ENCODE results near the gene MTHFD1. TPM values are rescaled to one million over a fixed set of nuclear protein-coding genes. Genes with fewer than 3 reads are reported as not detected.

The MTHFD1 gene
- total RNA-seq, 2 donors from 2014 or later: 142 to 282 TPM

DNA sequence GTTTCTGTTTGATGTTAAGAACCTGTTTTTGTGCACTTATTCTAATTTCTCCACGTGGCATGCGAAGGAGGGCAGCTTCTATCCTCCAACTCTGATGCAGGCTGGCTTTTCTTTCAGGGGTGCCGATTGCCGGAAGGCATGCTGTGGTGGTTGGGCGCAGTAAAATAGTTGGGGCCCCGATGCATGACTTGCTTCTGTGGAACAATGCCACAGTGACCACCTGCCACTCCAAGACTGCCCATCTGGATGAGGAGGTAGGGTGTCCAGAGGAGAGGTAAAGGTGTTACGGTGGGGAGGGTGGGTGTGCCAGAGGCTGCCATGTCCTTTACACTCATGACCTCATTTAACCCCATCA is 29.6 kb downstream of the MTHFD1 start:
- peak overlapping the region; percentile 46 for H3K27ac Mint-ChIP-seq
- H3K4me3 Mint-ChIP-seq: no peak overlapping the region
- H3K27me3 Mint-ChIP-seq: no peaks in the 10 kb centered on the region
- H3K4me1 Mint-ChIP-seq: peaks cover 4% of the 10 kb centered on the region
- H3K36me3 Mint-ChIP-seq (ENCODE audit: low read depth): peaks cover 100% of the 10 kb centered on the region
- ATAC-seq (replicated peaks): no peak
- no peaks in the 10 kb centered on the region for H3K9me3 Mint-ChIP-seq

DNA sequence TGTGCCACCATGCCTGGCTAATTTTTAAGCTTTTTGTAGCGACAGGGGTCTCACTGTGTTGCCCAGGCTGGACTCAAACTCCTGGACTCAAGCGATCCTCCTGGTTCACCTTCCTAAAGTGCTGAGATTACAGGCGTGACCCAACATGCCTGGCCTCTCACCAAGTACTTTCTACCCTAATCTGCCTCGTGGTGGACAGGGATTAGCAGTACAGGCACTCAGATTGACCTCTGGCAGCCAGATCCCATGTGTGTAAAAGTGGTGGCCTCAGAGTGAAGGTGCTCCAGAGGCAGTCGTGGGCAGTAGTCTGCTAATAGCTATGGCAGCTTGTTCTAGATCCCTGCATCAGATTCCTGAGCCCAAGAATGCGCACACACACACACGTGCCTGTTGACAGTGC is 30.9 kb downstream of the MTHFD1 start:
- Mint-ChIP-seq H3K4me3 (no peak overlapping the region), H3K27ac (no peak overlapping the region), H3K27me3 (no peaks in the 10 kb centered on the region), H3K4me1 (peaks cover 6% of the 10 kb centered on the region), H3K9me3 (no peaks in the 10 kb centered on the region), H3K36me3 (ENCODE audit: low read depth) (peaks cover 98% of the 10 kb centered on the region)
- no peak for ATAC-seq (replicated peaks)

DNA sequence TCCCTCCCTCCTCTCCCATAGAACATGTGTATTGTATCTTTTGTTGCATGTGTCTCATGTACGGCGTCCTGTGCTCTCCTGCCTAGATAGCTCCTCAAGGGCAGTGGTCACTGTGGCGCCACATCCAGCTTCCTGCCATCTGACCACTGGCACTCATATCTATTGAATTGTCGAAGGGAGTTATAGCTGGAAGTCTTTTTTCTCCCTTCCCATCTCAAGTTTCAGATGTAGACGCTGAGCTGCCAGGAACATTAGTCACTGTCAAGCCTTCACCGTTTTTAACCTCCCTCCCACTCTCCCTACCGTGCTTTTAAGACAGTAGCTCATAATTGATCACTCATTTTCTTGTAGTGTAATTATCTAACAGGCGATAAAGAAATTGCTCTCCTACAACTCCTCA is 33.0 kb downstream of the MTHFD1 start:
- Mint-ChIP-seq H3K9me3 (no peaks in the 10 kb centered on the region), H3K4me1 (peaks cover 10% of the 10 kb centered on the region), H3K36me3 (ENCODE audit: low read depth) (peaks cover 98% of the 10 kb centered on the region), H3K4me3 (no peak overlapping the region), H3K27ac (no peak overlapping the region), H3K27me3 (no peaks in the 10 kb centered on the region)
- ATAC-seq (replicated peaks): peak; percentile 11

DNA sequence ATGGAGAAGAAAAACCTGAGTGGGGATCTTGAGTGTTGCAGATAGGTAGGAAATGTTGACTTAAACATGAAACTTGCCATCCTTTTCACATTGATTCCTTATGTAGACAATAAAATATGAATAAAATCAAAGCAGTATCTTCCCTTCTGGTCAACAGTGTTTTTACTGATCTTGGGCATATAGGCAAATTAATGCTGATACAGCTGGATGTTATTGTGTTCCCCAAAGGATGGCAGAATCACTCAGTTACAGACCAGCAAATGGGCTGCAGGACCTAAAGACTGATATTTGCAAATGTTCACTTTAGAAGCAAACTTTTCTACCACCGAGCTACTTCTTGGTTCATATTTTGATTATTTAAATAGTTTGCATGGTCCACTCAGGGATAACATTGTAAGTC is 33.9 kb downstream of the MTHFD1 start:
- peaks cover 98% of the 10 kb centered on the region for H3K36me3 Mint-ChIP-seq (ENCODE audit: low read depth)
- peak overlapping the region; percentile 42 for H3K4me3 Mint-ChIP-seq
- ATAC-seq (replicated peaks): no peak
- peaks cover 10% of the 10 kb centered on the region for H3K4me1 Mint-ChIP-seq
- no peaks in the 10 kb centered on the region for H3K9me3 Mint-ChIP-seq
- H3K27me3 Mint-ChIP-seq: no peaks in the 10 kb centered on the region
- peak overlapping the region; percentile 82 for H3K27ac Mint-ChIP-seq

DNA sequence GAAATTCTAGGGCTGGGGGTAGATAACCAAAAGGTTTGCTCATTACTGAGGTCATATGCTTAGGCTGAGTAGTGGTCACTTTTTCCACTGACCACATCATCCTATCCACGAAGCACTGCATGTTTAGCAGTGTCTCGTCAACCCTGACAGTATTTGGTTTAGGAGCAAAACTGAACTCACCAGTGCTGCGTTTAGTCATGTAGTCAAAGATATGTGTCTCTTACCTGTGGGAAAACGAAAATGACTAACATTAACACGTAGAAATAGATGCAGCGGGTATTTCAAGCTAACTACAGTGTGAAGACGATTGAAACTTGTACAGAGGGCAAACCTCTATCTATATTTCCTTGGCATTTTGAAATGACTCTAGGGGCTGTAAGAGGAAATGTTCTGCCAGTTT is 34.6 kb downstream of the MTHFD1 start:
- Mint-ChIP-seq H3K36me3 (ENCODE audit: low read depth) (peaks cover 98% of the 10 kb centered on the region), H3K4me3 (peak overlapping the region; percentile 42), H3K27me3 (no peaks in the 10 kb centered on the region), H3K4me1 (peaks cover 10% of the 10 kb centered on the region), H3K27ac (peak overlapping the region; percentile 82), H3K9me3 (no peaks in the 10 kb centered on the region)
- peak; percentile 88 for ATAC-seq (replicated peaks)

DNA sequence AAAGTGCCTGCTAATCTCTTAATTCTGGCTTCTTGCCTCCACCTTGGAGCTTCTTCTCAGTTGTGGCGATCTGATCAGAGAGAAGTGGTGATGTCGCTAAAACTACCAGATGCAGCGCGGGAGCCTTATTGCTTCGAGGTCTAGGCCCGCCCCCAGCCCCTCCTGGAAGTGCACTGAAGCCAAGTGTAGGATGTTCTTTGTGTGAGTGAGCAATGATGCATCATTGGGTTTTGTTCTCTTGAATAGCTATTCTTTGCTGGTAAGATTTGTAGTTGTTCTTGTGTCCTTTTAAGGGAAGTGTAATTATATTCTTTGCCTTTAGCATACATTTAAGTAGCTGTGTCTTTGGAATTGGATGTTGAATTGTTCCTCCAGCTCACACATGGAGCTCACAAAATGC is 35.8 kb downstream of the MTHFD1 start:
- peak overlapping the region; percentile 61 for H3K4me3 Mint-ChIP-seq
- peak overlapping the region; percentile 87 for H3K27ac Mint-ChIP-seq
- no peaks in the 10 kb centered on the region for H3K9me3 Mint-ChIP-seq
- peaks cover 10% of the 10 kb centered on the region for H3K4me1 Mint-ChIP-seq
- no peaks in the 10 kb centered on the region for H3K27me3 Mint-ChIP-seq
- peaks cover 98% of the 10 kb centered on the region for H3K36me3 Mint-ChIP-seq (ENCODE audit: low read depth)
- ATAC-seq (replicated peaks): peak; percentile 23

DNA sequence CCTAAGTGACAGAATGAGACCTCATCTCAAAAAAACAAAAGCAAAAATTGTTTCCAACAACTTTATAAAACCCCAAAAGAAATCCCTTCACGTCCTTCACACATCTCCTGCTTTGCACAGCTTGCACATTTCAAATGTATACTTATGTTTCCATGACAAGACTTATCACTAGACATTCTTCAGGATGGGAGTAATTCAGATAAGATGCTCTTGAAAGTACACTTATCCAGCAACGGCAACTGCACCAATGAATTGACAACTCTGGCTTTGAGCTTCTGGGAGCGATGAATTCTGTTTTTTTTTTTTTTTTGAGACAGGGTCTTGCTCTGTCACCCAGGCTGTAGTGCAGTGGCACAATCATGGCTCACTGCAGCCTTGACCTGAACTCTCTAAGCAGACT is 46.4 kb downstream of the MTHFD1 start:
- no peak overlapping the region for H3K27ac Mint-ChIP-seq

DNA sequence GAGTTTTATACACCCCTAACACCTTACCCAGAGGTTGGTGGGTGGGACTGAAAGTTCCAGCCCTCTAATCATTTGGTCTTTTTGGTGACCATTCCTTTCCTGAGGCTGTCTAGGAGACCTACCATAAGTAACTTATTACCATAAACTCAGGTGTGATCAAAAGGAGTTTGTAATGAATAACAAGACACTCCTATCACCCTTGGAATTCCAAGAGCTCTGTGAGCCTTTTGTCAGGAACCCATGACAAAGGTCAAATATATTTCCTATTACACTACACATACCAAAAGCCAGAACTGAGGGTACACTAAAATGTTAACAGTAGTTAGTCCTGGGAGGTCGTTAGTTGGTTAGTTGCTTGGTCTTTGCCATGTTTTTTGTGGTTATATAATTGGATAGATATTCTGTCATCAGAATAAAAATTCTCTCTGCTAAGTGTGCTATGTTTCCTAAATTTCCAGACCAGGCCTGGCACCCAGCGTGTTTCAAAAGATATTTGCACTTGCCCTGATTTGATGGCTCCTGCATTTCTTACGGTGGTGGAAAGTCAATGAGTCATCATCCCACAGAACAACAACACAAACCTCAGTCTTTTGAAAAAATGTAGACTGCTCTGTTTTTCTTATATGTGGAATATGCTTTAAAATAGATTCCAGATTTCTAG is 50.2 kb downstream of the MTHFD1 start:
- no peaks in the 10 kb centered on the region for H3K27me3 Mint-ChIP-seq
- H3K27ac Mint-ChIP-seq: peak overlapping the region; percentile 76
- ATAC-seq (replicated peaks): peak; percentile 75
- no peaks in the 10 kb centered on the region for H3K9me3 Mint-ChIP-seq
- no peak overlapping the region for H3K4me3 Mint-ChIP-seq
- peaks cover 13% of the 10 kb centered on the region for H3K4me1 Mint-ChIP-seq
- H3K36me3 Mint-ChIP-seq (ENCODE audit: low read depth): peaks cover 100% of the 10 kb centered on the region

More for the DNA sequence above, 46.4 kb downstream of the MTHFD1 start:
- Mint-ChIP-seq H3K27me3 (no peaks in the 10 kb centered on the region), H3K9me3 (no peaks in the 10 kb centered on the region), H3K4me1 (peaks cover 13% of the 10 kb centered on the region), H3K36me3 (ENCODE audit: low read depth) (peaks cover 100% of the 10 kb centered on the region), H3K4me3 (no peak overlapping the region)
- ATAC-seq (replicated peaks): no peak

DNA sequence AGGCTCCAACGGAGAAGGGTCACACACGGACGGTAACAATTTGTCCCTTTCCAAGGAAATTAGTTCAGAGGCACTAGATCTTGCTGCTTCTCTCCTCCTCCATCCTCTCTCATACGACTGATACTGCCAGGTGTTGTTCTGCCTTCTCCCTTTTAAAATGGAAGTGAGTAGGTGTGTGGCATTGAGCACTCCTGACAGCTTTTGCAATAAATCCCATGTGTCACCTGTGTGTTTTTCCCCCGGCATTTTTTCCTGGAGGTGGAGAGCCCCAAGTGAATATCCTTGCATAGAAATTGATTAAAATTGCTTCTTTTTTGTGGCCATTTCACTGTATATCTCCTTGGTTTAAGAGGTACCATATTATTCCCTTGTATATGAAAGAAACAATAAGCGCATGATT is 51.0 kb downstream of the MTHFD1 start:
- Mint-ChIP-seq H3K4me1 (peaks cover 18% of the 10 kb centered on the region), H3K27me3 (no peaks in the 10 kb centered on the region), H3K36me3 (ENCODE audit: low read depth) (peaks cover 100% of the 10 kb centered on the region), H3K4me3 (no peak overlapping the region), H3K27ac (peak overlapping the region; percentile 76), H3K9me3 (no peaks in the 10 kb centered on the region)
- no peak for ATAC-seq (replicated peaks)

DNA sequence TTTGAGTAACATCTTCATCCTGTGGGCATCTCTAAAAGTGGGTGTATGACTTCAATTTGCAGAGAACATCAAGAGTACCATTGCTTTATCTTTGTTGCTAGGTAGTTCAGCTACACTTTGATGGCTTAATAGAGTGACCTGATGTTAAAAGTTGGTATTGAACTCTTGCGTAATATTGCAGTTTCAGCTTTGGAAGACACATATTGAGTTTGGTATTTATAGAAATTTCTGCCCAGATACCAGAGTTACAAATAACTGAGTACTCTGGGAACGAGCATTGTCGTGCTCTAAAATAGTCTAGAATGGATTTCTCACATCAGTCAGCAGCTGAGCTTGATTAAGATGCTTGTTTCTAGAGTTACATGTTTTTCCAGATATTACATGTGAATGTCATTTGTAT is 52.3 kb downstream of the MTHFD1 start:
- ATAC-seq (replicated peaks): no peak
- no peak overlapping the region for H3K27ac Mint-ChIP-seq
- H3K36me3 Mint-ChIP-seq (ENCODE audit: low read depth): peaks cover 100% of the 10 kb centered on the region
- H3K27me3 Mint-ChIP-seq: no peaks in the 10 kb centered on the region
- H3K4me1 Mint-ChIP-seq: peaks cover 32% of the 10 kb centered on the region
- no peaks in the 10 kb centered on the region for H3K9me3 Mint-ChIP-seq
- no peak overlapping the region for H3K4me3 Mint-ChIP-seq

DNA sequence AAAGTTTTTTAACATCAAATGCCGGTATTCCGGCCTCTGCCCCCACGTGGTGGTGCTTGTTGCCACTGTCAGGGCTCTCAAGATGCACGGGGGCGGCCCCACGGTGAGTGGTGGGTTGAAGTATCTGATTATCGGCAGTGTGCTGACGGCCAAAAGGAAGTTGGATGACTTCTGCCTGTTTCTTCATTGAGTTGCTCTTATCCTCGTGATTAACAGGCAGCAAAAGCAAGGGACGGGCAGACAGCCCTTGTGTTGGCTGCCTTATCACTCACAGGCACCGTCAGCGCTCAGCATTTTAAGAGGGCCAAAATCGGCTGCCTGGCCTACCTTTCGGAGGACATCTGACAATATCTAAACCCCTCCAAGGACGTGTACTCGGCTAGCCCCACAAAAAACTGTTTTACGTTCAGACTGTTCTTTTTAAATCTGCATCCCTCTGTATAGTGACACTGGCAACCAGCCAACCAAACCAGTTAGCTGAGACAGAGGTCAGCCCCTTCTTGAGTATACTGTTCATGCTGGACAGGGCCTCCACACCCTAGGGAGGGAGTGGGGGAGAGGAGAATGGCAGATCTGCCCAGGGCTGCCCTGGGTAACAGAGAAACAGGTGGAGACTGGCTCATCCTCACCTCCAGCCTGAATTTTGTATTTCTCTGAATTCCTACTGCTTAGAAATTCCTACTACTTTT is 54.3 kb downstream of the MTHFD1 start:
- H3K9me3 Mint-ChIP-seq: no peaks in the 10 kb centered on the region
- no peak overlapping the region for H3K4me3 Mint-ChIP-seq

DNA sequence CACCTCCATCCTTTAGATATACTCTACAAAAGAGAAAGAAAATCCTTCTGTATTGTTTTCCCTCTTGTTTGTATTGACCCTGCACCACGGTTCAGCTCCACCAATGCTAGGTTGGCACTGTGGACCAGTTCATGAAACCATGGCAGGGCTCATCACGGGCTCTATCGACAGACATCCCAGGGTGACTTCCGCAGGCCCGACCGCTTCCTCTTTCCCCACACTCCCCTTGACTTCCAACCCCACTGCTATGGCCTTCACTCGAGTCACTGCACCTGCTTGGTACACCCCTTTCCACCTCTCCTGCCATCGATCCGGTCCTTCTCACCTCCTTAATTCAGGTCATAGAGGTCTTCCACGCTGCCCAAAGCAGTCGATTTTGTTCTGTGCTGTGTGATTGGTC is 56.0 kb downstream of the MTHFD1 start:
- H3K4me1 Mint-ChIP-seq: peaks cover 21% of the 10 kb centered on the region
- H3K36me3 Mint-ChIP-seq (ENCODE audit: low read depth): peaks cover 86% of the 10 kb centered on the region
- H3K9me3 Mint-ChIP-seq: no peaks in the 10 kb centered on the region
- no peak overlapping the region for H3K4me3 Mint-ChIP-seq
- H3K27me3 Mint-ChIP-seq: no peaks in the 10 kb centered on the region
- peak overlapping the region; percentile 92 for H3K27ac Mint-ChIP-seq
- no peak for ATAC-seq (replicated peaks)

More for the DNA sequence above, 54.3 kb downstream of the MTHFD1 start:
- Mint-ChIP-seq H3K4me1 (peaks cover 32% of the 10 kb centered on the region), H3K27me3 (no peaks in the 10 kb centered on the region), H3K36me3 (ENCODE audit: low read depth) (peaks cover 86% of the 10 kb centered on the region), H3K27ac (no peak overlapping the region)
- ATAC-seq (replicated peaks): no peak

DNA sequence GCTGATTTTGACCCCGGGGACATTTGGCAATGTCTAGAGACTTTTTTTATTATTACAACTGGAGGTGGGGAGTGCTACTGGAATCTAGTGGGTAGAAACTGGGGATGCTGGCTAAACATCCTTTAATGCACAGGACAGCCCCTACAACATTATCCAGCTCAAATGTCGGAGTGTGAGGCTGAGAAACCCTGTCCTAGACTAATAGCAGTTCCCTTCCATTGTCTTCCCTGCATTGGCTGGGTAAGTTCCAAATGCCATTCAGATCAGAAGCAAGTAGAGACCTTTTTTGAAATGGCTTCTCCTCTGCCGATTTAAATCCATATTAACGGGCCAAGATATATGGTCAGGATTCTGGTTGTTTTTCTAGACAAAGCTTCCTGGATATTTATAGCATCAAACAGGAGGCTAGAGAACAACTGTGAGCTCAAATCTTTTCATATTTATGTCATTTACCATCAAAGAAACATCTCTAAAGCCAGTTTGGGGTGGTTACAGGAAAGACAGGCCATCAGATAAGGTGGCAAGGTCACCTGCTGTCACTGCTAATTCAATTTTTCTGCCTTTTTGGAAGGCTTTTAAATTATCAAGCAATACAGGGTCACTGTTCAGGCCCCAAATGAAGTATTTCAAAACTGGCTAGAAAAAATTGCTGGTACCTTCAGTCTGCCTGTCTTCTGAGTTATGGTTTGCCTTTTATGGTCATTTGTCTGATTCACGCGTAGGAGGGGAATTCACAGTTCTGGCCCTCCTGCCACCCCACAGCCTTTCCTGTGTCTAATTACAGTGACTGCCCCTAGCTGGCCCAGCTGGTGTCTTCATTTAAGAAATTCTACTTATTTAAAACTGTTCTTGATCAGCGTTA is 57.1 kb downstream of the MTHFD1 start:
- H3K27me3 Mint-ChIP-seq: no peaks in the 10 kb centered on the region
- peak overlapping the region; percentile 74 for H3K4me3 Mint-ChIP-seq
- peaks cover 19% of the 10 kb centered on the region for H3K4me1 Mint-ChIP-seq
- H3K36me3 Mint-ChIP-seq (ENCODE audit: low read depth): peaks cover 86% of the 10 kb centered on the region
- no peaks in the 10 kb centered on the region for H3K9me3 Mint-ChIP-seq
- peak overlapping the region; percentile 92 for H3K27ac Mint-ChIP-seq
- ATAC-seq (replicated peaks): peak; percentile 99

DNA sequence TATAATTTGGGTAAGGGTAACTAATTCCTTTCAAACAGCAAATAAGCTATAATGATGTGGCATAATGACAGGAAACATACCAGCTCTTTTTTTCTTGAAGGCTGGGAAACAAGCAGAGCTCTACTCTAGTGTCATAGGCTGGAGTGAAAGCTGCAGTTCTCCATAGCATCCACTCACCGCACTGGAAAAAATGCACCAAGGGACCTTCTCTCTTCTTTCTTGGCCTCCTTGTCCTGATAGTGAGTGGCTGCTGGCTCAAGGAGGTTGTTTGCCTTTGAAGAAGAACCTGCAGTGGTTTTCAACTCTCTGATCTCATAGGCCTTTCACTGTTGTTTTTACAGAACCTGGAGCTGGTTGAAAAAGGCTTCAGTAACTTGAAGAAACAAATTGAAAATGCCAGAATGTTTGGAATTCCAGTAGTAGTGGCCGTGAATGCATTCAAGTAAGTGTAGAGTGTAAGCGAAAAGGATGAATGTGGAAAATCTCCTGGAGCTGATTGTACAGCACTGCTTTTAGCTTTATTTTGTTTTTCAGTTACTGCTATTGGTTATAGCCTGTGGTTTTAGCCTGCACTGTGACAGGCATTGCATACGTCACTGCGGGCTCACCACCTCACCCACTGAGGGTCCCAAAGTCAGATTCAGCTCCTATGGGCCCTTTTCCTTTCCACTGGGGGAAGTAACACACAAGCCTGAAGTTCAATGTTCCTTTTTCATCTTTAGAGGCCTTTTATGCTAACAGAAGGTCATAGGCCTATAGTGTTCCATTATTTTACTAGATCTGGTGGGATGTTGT is 59.9 kb downstream of the MTHFD1 start:
- Mint-ChIP-seq H3K27ac (peak overlapping the region; percentile 50), H3K4me1 (peaks cover 23% of the 10 kb centered on the region), H3K36me3 (ENCODE audit: low read depth) (peaks cover 84% of the 10 kb centered on the region), H3K4me3 (no peak overlapping the region), H3K9me3 (no peaks in the 10 kb centered on the region), H3K27me3 (no peaks in the 10 kb centered on the region)
- no peak for ATAC-seq (replicated peaks)

Data from activated T-helper 17 cell treated with anti-CD3 and anti-CD28 coated beads, Interleukin-2, amount 50 U/mL, for 72 hours (primary cell).